ENCODE measurements around the gene ARHGAP31.
A peak's percentile ranks its signal among the peaks of the same experiment; 100 is the strongest.
"Not testable (repeated sequence)": the region's sequence is repeated elsewhere in the genome, so short reads cannot be mapped to it uniquely, and the experiment has no call there.

The ARHGAP31 gene

DNA sequence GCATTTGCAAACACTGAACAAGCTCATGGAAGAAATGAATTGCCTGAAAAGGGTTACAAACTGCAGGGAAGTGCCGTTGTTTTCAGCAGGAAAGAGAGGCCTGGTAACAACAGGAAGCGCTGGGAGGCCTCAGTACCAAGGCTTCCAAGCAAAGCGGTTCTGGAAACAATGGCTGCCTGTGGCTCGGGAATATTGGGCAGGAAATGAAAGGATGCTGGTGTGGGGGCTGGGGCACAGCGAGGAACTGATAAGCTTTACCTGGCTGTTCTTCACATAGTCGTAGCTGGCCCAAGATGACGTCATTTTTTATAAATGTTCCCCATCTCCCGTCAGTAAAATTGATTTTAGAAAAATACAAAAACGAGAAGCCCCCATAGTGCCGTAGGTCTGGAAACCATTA is 55.9 kb downstream of the ARHGAP31 start:
- no peak for DNase-seq

GRCh38 chr3:119351581-119351980 is 57.4 kb downstream of the ARHGAP31 start:
- DNase-seq, result no peak

DNA sequence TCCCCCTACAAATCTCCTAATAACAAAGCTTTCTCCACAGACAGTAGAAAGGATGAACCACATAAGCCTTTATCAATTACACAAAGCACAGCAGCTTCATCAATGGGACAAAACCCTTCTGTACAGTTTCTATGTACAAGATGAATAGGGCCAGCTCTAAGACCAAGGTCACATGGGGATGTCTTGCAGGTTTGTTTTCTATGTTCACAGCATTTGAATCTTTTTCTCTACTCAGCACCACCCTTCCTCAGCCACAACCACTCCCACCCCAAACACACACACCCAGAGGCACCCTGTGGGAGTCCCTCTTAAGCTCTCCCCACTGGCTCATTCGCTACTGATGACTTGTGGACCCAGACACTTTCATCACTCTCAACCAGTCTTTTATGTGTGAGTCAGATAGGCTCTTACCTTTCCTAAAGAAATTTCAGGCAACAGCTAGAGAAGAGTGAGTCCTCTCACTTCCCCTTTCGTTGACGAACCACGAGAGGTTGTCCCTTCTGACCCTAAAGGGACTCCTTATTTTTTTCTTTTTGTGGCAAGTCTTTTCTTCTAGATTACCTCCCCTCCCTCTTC is 57.9 kb downstream of the ARHGAP31 start:
- DNase-seq, result peak; percentile 59

- DNase-seq, result peak; percentile 79
Observed at GRCh38 chr3:119352863-119353527, 58.8 kb downstream of the ARHGAP31 start.

DNA sequence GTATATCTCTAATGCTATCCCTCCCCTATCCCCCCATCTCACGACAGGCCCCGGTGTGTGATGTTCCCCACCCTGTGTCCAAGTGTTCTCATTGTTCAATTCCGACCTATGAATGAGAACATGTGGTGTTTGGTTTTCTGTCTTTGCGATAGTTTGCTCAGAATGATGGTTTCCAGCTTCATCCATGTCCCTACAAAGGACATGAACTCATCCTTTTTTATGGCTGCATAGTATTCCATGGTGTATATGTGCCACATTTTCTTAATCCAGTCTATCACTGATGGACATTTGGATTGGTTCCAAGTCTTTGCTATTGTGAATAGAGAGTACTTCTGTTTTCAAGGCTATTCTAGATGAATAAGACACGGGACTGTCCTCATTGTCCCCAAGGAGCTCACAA is 61.4 kb downstream of the ARHGAP31 start:
- DNase-seq, result not testable (repeated sequence)

- no peak for DNase-seq
Observed at GRCh38 chr3:119356646-119357045, 62.5 kb downstream of the ARHGAP31 start.

DNA sequence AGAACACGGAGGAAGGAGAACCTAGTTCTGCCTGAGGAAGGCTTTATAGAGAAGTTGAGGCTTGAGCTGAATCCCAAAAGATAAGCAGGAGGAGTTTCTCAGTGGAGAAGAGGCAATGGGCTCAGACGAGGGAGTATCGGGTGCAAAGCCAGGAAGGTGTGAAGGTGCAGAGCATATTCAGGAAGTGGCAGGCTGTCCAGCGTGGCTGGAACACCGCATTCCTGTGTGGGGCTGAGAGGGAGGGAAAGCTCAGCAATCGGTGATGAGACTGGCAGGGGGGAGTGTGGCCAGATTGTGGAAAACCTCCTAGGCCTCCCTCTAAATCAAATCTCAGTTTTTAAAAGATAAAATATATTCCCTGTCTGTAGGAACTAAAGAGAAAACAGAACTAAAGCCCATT is 63.0 kb downstream of the ARHGAP31 start:
- DNase-seq, result no peak

DNA sequence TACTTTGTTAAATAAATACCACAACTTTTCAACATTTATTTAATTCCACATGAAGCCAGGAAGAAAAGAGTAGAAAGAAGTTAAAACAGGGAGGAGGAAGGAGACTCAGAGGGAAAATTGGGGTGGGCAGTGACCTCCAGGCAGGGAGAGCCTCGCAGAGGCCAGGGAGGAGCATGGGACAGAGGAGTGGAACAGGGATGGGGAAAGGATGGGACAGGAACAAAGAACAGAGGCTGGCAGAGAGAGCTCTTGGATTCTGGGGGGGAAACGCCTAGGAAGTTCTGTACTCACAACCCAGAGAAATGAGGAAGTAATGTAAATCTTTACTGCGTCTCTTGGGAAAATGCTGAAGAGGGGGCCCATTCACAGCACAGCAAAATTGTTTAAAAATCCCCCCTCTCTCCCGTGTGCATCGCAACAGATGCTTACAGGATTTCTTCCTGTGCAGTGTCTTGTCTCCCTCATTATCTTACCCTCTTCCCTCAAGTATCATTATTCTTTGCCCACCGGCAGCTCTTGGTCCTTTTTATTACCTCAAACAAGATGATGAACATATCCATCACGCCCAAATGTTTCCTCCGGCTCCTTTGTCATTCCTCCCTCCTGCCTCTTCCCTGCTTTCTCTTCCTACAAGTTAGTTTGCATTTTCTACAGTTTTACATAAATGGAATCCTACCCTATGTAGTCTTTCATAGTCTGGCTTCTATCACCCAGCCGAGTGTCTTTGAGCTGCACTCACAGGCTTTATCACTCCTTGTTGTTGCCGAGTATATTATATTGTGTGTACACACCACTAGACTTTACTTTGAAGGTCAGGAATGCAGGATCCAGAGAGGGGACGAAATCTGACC is 65.5 kb downstream of the ARHGAP31 start:
- DNase-seq, result no peak

DNA sequence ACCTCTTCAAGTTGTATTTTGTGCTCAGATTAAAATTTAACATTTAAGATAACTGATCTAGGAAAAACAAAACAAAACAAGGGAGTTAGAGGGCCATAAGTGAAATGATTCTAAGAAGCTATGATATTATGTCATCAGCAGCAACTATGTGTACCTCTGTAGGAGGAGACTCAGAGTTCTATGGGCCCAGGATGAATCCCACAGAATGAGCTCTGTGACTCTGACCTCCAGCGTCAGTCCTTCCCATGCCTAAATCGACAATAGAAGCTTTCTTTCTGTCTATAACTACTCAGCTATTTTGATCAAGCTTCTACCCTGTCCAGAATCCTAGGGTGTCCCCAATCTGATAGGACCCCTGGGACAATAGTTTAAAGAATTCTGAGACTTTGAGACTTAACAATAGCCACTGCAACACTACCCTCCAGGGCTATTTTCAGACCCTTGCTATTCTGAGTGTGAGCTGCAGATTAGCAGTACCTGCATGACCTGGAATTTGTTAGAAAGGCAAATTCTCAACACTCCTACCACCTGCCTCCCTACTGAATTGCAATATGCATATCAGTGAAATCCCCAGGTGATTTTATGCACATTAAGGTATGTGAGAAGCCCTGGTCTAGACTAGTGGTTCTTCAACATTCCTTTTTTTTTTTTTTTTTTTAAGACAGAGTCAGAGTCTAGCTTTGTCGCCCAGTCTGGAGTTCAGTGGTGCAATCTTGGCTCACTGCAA is 66.7 kb downstream of the ARHGAP31 start:
- no peak for DNase-seq

DNA sequence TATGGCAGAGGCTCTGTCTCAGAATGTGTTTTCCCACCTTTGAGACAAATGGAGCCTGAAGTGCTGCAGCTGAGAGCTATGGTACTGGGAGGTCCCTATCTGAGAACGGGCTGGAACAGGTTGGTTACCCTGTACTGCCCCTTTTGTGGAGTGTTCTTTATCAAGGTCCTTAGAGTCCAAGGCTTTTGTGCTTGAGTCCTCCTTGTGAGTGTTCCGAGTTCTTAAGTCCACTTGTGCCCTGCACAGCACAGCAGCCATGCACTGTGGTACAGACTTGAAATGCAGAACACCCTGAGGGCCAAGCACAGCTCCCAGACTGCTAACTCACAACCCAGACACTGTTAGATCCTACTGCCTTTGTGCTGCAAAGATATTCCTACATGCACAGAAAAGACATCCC is 67.8 kb downstream of the ARHGAP31 start:
- no peak for DNase-seq

GRCh38 chr3:119362940-119363725 is 69.0 kb downstream of the ARHGAP31 start:
- DNase-seq, result no peak

- no peak for DNase-seq
Observed at GRCh38 chr3:119364401-119364800, 70.2 kb downstream of the ARHGAP31 start.

- no peak for DNase-seq
Observed at GRCh38 chr3:119365418-119365817, 71.2 kb downstream of the ARHGAP31 start.

- no peak for DNase-seq
Observed at GRCh38 chr3:119367000-119367399, 72.8 kb downstream of the ARHGAP31 start.

GRCh38 chr3:119368298-119368697 is 74.1 kb downstream of the ARHGAP31 start:
- DNase-seq, result no peak

- not testable (repeated sequence) for DNase-seq
Observed at GRCh38 chr3:119371786-119372185, 77.6 kb downstream of the ARHGAP31 start.

DNA sequence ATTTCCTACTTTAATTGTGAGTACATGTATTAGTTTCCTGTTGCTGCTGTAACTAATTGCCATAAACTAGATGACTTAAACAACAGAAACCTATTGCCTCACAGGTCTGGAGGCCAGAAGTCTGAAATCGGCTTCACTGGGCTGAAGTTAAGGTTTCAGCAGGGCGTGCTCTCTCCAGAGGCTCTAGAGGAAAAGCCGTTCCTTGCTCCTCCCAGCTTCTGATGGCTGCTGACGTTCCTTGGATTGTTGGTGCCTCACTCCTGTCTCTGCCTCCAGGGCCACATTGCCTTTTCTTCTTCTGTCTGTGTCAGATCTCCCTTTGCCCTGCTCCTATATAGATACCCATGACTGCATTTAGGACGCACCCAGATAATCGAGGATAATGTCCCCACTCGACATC is 80.9 kb downstream of the ARHGAP31 start:
- no peak for DNase-seq

DNA sequence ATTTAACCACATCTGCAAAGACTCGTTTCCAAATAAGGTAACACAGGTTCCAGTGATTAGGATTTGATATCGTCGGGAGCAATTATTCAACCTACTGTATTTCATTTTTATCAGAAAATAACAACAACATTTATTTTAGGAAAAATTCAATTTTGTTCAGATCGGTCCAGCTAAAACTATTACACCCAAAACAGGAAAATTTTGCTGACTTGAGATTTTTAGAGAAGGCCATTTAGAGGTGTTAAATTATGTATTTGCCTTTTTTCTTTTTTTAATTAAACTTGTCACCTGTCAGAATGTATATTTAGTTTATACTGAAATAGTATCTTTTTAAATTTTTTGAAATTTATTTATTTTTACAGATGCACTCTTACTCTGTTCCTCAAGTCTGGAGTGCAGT is 81.3 kb downstream of the ARHGAP31 start:
- no peak for DNase-seq

DNA sequence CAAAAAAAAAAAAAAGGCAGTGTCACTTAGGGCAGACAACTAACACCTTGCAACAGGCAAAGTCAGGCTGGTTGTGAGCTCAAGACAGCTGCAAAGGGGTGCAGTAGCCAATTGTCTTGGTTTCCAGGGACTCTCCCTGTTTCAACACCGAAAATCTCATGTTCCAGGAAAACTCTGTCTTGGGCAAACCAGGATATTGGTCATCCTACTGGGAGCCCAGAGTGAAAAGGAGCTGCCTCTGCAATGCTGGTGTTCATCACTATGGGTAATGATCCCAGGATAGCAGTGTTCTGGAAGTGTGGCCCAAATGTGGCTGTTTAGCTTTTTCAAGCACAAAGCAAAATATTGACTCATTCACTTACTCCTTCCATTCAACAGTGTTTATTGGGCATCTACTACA is 82.6 kb downstream of the ARHGAP31 start:
- DNase-seq, result no peak

GRCh38 chr3:119378259-119378803 is 84.1 kb downstream of the ARHGAP31 start:
- DNase-seq, result no peak

DNA sequence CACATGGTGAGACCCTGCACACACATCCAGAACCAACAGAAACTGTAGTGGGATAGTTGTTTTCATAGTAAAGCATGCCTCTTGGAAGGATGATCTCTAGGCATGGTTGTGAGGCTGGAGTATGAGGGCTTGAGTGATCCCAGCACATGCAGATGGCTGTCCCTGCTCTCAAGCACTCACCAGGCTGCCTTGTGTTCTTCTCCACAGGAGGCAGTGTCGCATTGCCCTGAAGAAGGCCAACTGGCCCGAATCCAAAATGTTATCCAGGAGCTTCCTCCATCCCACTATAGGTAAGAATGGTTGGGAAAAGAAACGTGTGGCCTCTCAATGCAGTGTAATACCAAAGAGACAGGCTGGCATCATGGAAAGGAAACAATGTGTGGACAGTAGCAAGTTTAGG is 86.5 kb downstream of the ARHGAP31 start:
- DNase-seq, result no peak

DNA sequence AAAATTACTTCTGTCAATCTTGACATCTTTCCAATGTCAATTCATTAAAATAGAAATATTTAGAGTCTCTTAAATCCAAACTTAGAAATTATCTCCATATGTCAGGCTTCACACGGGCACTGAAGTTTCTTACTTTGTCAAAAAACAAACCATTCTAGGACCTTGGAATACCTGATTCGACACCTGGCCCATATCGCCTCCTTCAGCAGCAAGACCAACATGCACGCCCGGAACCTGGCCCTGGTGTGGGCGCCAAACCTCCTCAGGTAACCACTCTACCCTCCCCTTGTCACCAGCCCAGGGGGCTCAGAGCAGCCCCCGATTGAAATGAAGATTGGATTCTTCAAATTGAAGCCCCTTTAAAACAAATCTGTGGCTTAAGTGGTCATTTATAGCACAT is 88.0 kb downstream of the ARHGAP31 start:
- DNase-seq, result no peak
